HEK293 (cell line): ENCODE measurements around the gene PCOLCE2.

Source experiments
- CTCF ChIA-PET: fragments of 350-600 bp; formaldehyde crosslinking; extraction: SDS; loops from one replicate; lab custom pipeline; 2021; ENCODE audit warnings: antibody characterized with exemption; lab: Yijun Ruan, JAX
- POLR2A ChIA-PET: fragments of 300-600 bp; formaldehyde crosslinking; extraction: SDS; loops from one replicate; lab custom pipeline; 2020; ENCODE audit warnings: antibody characterized with exemption, inconsistent platforms; lab: Yijun Ruan, JAX
- H3K27ac ChIP-seq: fragments of 200-500 bp; sonication (Bioruptor generic); 2 replicates; pipeline ENCODE4 v1.5.1; 2014; ENCODE audit warnings: low read depth, low read length, control low read depth, inconsistent platforms; ENCODE audit errors: extremely low read depth
- H3K36me3 ChIP-seq, 2 experiments: fragments of 200-500 bp in 1 of 2; sonication (Bioruptor generic) in 1 of 2; 1 replicate in 1 of 2; 2 replicates in 1 of 2; pipeline ENCODE4 v1.5.1; 2014 to 2017; ENCODE audit warnings: inconsistent platforms in 2 of 2, low read length in 2 of 2; ENCODE audit not compliant: control insufficient read depth in 2 of 2, insufficient read depth in 1 of 2
- H3K4me1 ChIP-seq: fragments of 200-500 bp; sonication (Bioruptor generic); 2 replicates; pipeline ENCODE4 v1.5.1; 2014; ENCODE audit warnings: mild to moderate bottlenecking, low read length, inconsistent platforms; ENCODE audit not compliant: control insufficient read depth, insufficient read depth
- H3K4me3 ChIP-seq: 2 replicates; pipeline ENCODE4 v1.5.1; 2011; ENCODE audit warnings: low read depth, mild to moderate bottlenecking, control low read depth, low read length, moderate library complexity
- H3K9me3 ChIP-seq: fragments of 200-500 bp; sonication (Bioruptor generic); 2 replicates; pipeline ENCODE4 v1.5.1; 2014; ENCODE audit warnings: low read depth, low read length, inconsistent platforms; ENCODE audit not compliant: control insufficient read depth, insufficient read depth
- AEBP2 ChIP-seq: fragments of 450-650 bp; formaldehyde crosslinking; IDR thresholded peaks from 2 replicates; pipeline ENCODE4 v1.5.1; 2016; ENCODE audit warnings: missing biosample characterization, missing genetic modification characterization, borderline replicate concordance
- HIC1 ChIP-seq: fragments of 450-650 bp; formaldehyde crosslinking; IDR thresholded peaks from 2 replicates; pipeline ENCODE4 v1.5.1; 2016; ENCODE audit warnings: missing biosample characterization, missing genetic modification characterization
- KLF10 ChIP-seq: fragments of 450-650 bp; IDR thresholded peaks from 2 replicates; pipeline ENCODE4 v1.5.1; 2018; ENCODE audit warnings: missing biosample characterization, mild to moderate bottlenecking, missing genetic modification characterization
- SP2 ChIP-seq: fragments of 450-650 bp; formaldehyde crosslinking; IDR thresholded peaks from 2 replicates; pipeline ENCODE4 v1.5.1; 2016; ENCODE audit warnings: missing biosample characterization, missing genetic modification characterization
- TRIM28 ChIP-seq: IDR thresholded peaks from 2 replicates; pipeline ENCODE4 v1.6.1; 2011; ENCODE audit warnings: low read length, control low read depth, borderline replicate concordance
- WT1 ChIP-seq: fragments of 450-650 bp; formaldehyde crosslinking; IDR thresholded peaks from 2 replicates; pipeline ENCODE4 v1.5.1; 2016; ENCODE audit warnings: missing biosample characterization, missing genetic modification characterization
- ZFP69B ChIP-seq: fragments of 450-650 bp; formaldehyde crosslinking; IDR thresholded peaks from 2 replicates; pipeline ENCODE4 v1.5.1; 2016; ENCODE audit warnings: missing biosample characterization, missing genetic modification characterization
- ZNF132 ChIP-seq: fragments of 450-650 bp; formaldehyde crosslinking; IDR thresholded peaks from 2 replicates; pipeline ENCODE4 v1.5.1; 2017; ENCODE audit warnings: missing biosample characterization, missing genetic modification characterization, borderline replicate concordance
- ZNF239 ChIP-seq: fragments of 450-650 bp; formaldehyde crosslinking; IDR thresholded peaks from 2 replicates; pipeline ENCODE4 v1.5.1; 2016; ENCODE audit warnings: missing biosample characterization, missing genetic modification characterization
- ZNF24 ChIP-seq: fragments of 450-650 bp; formaldehyde crosslinking; IDR thresholded peaks from 2 replicates; pipeline ENCODE4 v1.5.1; 2016; ENCODE audit warnings: missing biosample characterization, missing genetic modification characterization
- ZNF335 ChIP-seq: fragments of 450-650 bp; formaldehyde crosslinking; conservative IDR thresholded peaks from 2 replicates; pipeline ENCODE4 v1.5.1; 2016; ENCODE audit warnings: missing biosample characterization, missing genetic modification characterization
- ZNF366 ChIP-seq: fragments of 450-650 bp; formaldehyde crosslinking; conservative IDR thresholded peaks from 2 replicates; pipeline ENCODE4 v1.5.1; 2016; ENCODE audit warnings: missing biosample characterization, missing genetic modification characterization
- ZNF394 ChIP-seq: fragments of 450-650 bp; formaldehyde crosslinking; IDR thresholded peaks from 2 replicates; pipeline ENCODE4 v1.5.1; 2016; ENCODE audit warnings: missing biosample characterization, missing genetic modification characterization, mild to moderate bottlenecking, moderate library complexity, borderline replicate concordance
- ZNF596 ChIP-seq: fragments of 450-650 bp; IDR thresholded peaks from 2 replicates; pipeline ENCODE4 v1.5.0; 2018; ENCODE audit warnings: missing biosample characterization, mild to moderate bottlenecking, missing genetic modification characterization, moderate library complexity
- ZNF600 ChIP-seq: fragments of 450-650 bp; formaldehyde crosslinking; IDR thresholded peaks from 2 replicates; pipeline ENCODE4 v1.5.1; 2016; ENCODE audit warnings: missing biosample characterization, missing genetic modification characterization
- ZNF626 ChIP-seq: fragments of 450-650 bp; sonication (Bioruptor Pico); formaldehyde crosslinking; IDR thresholded peaks from 2 replicates; pipeline ENCODE4 v1.5.1; 2018; ENCODE audit warnings: missing biosample characterization, missing genetic modification characterization, inconsistent platforms
- ZNF660 ChIP-seq: fragments of 450-650 bp; IDR thresholded peaks from 2 replicates; pipeline ENCODE4 v1.5.1; 2018; ENCODE audit warnings: missing biosample characterization, mild to moderate bottlenecking, missing genetic modification characterization
- ZNF664 ChIP-seq: fragments of 450-650 bp; formaldehyde crosslinking; IDR thresholded peaks from 2 replicates; pipeline ENCODE4 v1.5.1; 2016; ENCODE audit warnings: missing biosample characterization, missing genetic modification characterization
- ZNF670 ChIP-seq: fragments of 450-650 bp; formaldehyde crosslinking; IDR thresholded peaks from 2 replicates; pipeline ENCODE4 v1.5.1; 2016; ENCODE audit warnings: missing biosample characterization, missing genetic modification characterization, low read depth
- ZNF777 ChIP-seq: fragments of 450-650 bp; formaldehyde crosslinking; IDR thresholded peaks from 2 replicates; pipeline ENCODE4 v1.5.1; 2017; ENCODE audit warnings: missing biosample characterization, missing genetic modification characterization, borderline replicate concordance
- ZNF791 ChIP-seq: fragments of 450-650 bp; formaldehyde crosslinking; IDR thresholded peaks from 2 replicates; pipeline ENCODE4 v1.5.1; 2016; ENCODE audit warnings: missing biosample characterization, missing genetic modification characterization
- ZSCAN30 ChIP-seq: fragments of 450-650 bp; IDR thresholded peaks from 2 replicates; pipeline ENCODE4 v1.5.1; 2018; ENCODE audit warnings: missing biosample characterization, mild to moderate bottlenecking, missing genetic modification characterization, moderate library complexity
- TF ChIP-seq, protein P1 (sequence below): fragments of 450-650 bp; formaldehyde crosslinking; IDR thresholded peaks from 2 replicates; pipeline ENCODE4 v1.5.1; 2016; ENCODE audit warnings: missing biosample characterization, missing genetic modification characterization
- TF ChIP-seq, protein P2 (sequence below): fragments of 450-650 bp; IDR thresholded peaks from 2 replicates; pipeline ENCODE4 v1.5.1; 2018; ENCODE audit warnings: missing biosample characterization, missing genetic modification characterization
- TF ChIP-seq, protein P3 (sequence below): fragments of 450-650 bp; IDR thresholded peaks from 2 replicates; pipeline ENCODE4 v1.5.1; 2018; ENCODE audit warnings: missing biosample characterization, mild to moderate bottlenecking, missing genetic modification characterization
- TF ChIP-seq, protein P4 (sequence below): fragments of 450-650 bp; formaldehyde crosslinking; IDR thresholded peaks from 2 replicates; pipeline ENCODE4 v1.5.1; 2016; ENCODE audit warnings: missing biosample characterization, missing genetic modification characterization

Gene PCOLCE2

GRCh38 chr3:142889212-142890014 lies 530 bp upstream of the PCOLCE2 start (continued):
- TF ChIP-seq WT1 (tag by site-specific recombination), result no peak
- TF ChIP-seq, protein P1, sequence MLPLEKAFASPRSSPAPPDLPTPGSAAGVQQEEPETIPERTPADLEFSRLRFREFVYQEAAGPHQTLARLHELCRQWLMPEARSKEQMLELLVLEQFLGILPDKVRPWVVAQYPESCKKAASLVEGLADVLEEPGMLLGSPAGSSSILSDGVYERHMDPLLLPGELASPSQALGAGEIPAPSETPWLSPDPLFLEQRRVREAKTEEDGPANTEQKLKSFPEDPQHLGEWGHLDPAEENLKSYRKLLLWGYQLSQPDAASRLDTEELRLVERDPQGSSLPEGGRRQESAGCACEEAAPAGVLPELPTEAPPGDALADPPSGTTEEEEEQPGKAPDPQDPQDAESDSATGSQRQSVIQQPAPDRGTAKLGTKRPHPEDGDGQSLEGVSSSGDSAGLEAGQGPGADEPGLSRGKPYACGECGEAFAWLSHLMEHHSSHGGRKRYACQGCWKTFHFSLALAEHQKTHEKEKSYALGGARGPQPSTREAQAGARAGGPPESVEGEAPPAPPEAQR (tag by site-specific recombination), result no peak
- TF ChIP-seq, protein P2, sequence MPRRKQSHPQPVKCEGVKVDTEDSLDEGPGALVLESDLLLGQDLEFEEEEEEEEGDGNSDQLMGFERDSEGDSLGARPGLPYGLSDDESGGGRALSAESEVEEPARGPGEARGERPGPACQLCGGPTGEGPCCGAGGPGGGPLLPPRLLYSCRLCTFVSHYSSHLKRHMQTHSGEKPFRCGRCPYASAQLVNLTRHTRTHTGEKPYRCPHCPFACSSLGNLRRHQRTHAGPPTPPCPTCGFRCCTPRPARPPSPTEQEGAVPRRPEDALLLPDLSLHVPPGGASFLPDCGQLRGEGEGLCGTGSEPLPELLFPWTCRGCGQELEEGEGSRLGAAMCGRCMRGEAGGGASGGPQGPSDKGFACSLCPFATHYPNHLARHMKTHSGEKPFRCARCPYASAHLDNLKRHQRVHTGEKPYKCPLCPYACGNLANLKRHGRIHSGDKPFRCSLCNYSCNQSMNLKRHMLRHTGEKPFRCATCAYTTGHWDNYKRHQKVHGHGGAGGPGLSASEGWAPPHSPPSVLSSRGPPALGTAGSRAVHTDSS (tag by site-specific recombination), result no peak
- TF ChIP-seq KLF10, result no peak
- TF ChIP-seq ZNF596 (tag by site-specific recombination), result no peak
- no peak for TF ChIP-seq TRIM28
- 0 out of 2 replicates have a peak, but pooled peaks have one; percentile 25 for TF ChIP-seq ZNF777 (tag by site-specific recombination)
- TF ChIP-seq ZNF600 (tag by site-specific recombination), result no peak
- TF ChIP-seq ZNF132 (tag by site-specific recombination), result no peak
- TF ChIP-seq ZNF791 (tag by site-specific recombination), result no peak
- TF ChIP-seq SP2 (tag by site-specific recombination), result peak; percentile 61
- TF ChIP-seq ZNF239 (tag by site-specific recombination), result no peak
- TF ChIP-seq, all 188 proteins: peak for 5

DNA sequence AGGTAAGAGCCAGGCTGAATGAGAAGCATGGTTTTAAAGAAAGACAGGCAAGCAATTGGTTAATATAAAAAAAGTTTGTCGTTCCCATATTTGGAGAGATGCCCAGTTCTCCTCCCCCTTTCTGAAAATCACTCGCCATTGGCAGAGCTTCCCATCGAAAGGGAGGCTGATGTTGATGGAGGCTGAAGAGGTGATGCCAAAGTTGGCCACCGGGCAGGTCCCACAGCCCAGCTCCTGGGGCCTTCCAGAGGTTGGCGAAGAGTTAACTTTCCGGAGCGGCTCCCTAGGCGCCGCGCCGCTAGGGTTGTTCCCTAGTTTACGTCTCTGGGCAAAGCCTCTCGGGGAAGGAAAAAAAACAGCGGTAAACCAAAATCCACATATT lies 793 bp downstream of the PCOLCE2 start:
- Histone ChIP-seq H3K27ac (peak overlapping the region; percentile 82), H3K4me1 (peaks cover 6% of the 10 kb centered on the region; the same call in 1 of the 2 replicates), H3K9me3 (no peaks in the 10 kb centered on the region), H3K4me3 (peak overlapping the region; percentile 65), H3K36me3 (no peaks in the 10 kb centered on the region)
- POLR2A ChIA-PET, result no interaction called here
- CTCF ChIA-PET, result interaction anchor here (0.7 to 0.9 kb wide), 3 partner anchors 34 to 213 kb away, joined by 3 to 5 read pairs (median 3); no protein-coding TSS in a partner anchor
- no peak for TF ChIP-seq ZNF626 (tag by site-specific recombination)
- TF ChIP-seq HIC1, result peak; percentile 24; the same call in 1 of the 2 replicates
- no peak for TF ChIP-seq ZNF664
- TF ChIP-seq ZNF366 (tag by site-specific recombination), result no peak; the same call in none of the 2 replicates
- TF ChIP-seq AEBP2, result no peak
- TF ChIP-seq, protein P3, sequence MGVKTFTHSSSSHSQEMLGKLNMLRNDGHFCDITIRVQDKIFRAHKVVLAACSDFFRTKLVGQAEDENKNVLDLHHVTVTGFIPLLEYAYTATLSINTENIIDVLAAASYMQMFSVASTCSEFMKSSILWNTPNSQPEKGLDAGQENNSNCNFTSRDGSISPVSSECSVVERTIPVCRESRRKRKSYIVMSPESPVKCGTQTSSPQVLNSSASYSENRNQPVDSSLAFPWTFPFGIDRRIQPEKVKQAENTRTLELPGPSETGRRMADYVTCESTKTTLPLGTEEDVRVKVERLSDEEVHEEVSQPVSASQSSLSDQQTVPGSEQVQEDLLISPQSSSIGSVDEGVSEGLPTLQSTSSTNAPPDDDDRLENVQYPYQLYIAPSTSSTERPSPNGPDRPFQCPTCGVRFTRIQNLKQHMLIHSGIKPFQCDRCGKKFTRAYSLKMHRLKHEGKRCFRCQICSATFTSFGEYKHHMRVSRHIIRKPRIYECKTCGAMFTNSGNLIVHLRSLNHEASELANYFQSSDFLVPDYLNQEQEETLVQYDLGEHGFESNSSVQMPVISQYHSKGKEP, result no peak
- TF ChIP-seq ZNF670 (tag by site-specific recombination), result no peak
- TF ChIP-seq ZFP69B (tag by site-specific recombination), result peak; percentile 60
- TF ChIP-seq WT1 (tag by site-specific recombination), result no peak
- TF ChIP-seq ZNF660 (tag by site-specific recombination), result 0 out of 2 replicates have a peak, but pooled peaks have one; percentile 14
- peak; percentile 32; the same call in 1 of the 2 replicates for TF ChIP-seq ZSCAN30 (tag by site-specific recombination)
- TF ChIP-seq, protein P4, sequence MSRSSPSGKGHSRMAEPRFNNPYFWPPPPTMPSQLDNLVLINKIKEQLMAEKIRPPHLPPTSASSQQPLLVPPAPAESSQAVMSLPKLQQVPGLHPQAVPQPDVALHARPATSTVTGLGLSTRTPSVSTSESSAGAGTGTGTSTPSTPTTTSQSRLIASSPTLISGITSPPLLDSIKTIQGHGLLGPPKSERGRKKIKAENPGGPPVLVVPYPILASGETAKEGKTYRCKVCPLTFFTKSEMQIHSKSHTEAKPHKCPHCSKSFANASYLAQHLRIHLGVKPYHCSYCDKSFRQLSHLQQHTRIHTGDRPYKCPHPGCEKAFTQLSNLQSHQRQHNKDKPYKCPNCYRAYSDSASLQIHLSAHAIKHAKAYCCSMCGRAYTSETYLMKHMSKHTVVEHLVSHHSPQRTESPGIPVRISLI, result peak; percentile 88
- peak; percentile 82 for TF ChIP-seq ZNF335 (tag by site-specific recombination)
- 0 out of 2 replicates have a peak, but pooled peaks have one; percentile 23 for TF ChIP-seq ZNF394 (tag by site-specific recombination)
- 0 out of 2 replicates have a peak, but pooled peaks have one; percentile 24 for TF ChIP-seq ZNF24 (tag by site-specific recombination)
